Endothelial cell of umbilical vein (primary cell): ENCODE results near the gene MYRFL. TPM values are rescaled to one million over a fixed set of nuclear protein-coding genes. Genes with fewer than 3 reads are reported as not detected.

Source experiments
- BruUV-seq: library from RNA; stranded (reverse); fragments of 400-500 nt; replicated peaks from 2 replicates; lab custom pipeline; 2021; lab: Mats Ljungman, UMichigan
- CTCF ChIA-PET: fragments of 300-600, 350-600 bp; sonication (Branson Sonifier 250); formaldehyde crosslinking; loops from one replicate; lab custom pipeline; 2021; ENCODE audit warnings: antibody characterized with exemption, inconsistent platforms; lab: Charles Lee
- POLR2A ChIA-PET: fragments of 300-600, 350-600 bp; sonication (Branson Sonifier 250); formaldehyde crosslinking; loops from one replicate; lab custom pipeline; 2021; ENCODE audit warnings: antibody characterized with exemption, inconsistent platforms; lab: Charles Lee
- DNase-seq: peaks from one replicate; pipeline ENCODE4 v3.0.0-alpha.2; 2011; ENCODE audit warnings: low read depth, low spot score
- FAIRE-seq: peaks from 2 replicates; lab custom pipeline; 2011; peaks lifted over from hg19 to GRCh38; lab: Jason Lieb, UNC
- H2AFZ ChIP-seq: 2 replicates; pipeline ENCODE4 v1.6.0; 2012; ENCODE audit warnings: low read depth, low read length, control low read depth, inconsistent platforms
- H3K27ac ChIP-seq: 2 replicates; pipeline ENCODE4 v1.5.1; 2011; ENCODE audit warnings: low read depth, mild to moderate bottlenecking, control low read depth, low read length, moderate library complexity; ENCODE audit not compliant: insufficient read depth
- H3K27me3 ChIP-seq, 2 experiments: 2 replicates each; pipeline versions ENCODE4 v1.6.0 to v1.6.1; 2011; ENCODE audit warnings: low read length in 2 of 2, mixed read lengths in 1 of 2; ENCODE audit not compliant: control insufficient read depth in 2 of 2, insufficient read depth in 2 of 2
- H3K36me3 ChIP-seq, 2 experiments: 2 replicates in 1 of 2; 3 replicates in 1 of 2; pipeline ENCODE4 v1.5.1; 2011; ENCODE audit warnings: low read length in 2 of 2, mild to moderate bottlenecking in 1 of 2, moderate library complexity in 1 of 2; ENCODE audit not compliant: control insufficient read depth in 2 of 2, insufficient read depth in 2 of 2; ENCODE audit errors: extremely low read depth in 1 of 2
- H3K4me1 ChIP-seq: 3 replicates; pipeline ENCODE4 v1.5.1; 2011; ENCODE audit warnings: mild to moderate bottlenecking, low read length; ENCODE audit not compliant: control insufficient read depth, insufficient read depth; ENCODE audit errors: extremely low read depth
- H3K4me2 ChIP-seq: 2 replicates; pipeline ENCODE4 v1.6.1; 2011; ENCODE audit warnings: low read length, control low read depth, mixed read lengths; ENCODE audit not compliant: insufficient read depth
- H3K4me3 ChIP-seq, 3 experiments: fragments of 200-600 bp in 1 of 3; sonication (generic), shearing (Covaris generic) in 1 of 3; replicated peaks in 1 of 3; 2 replicates each; pipeline ENCODE4 v1.5.1; 2011 to 2016; ENCODE audit warnings: control low read depth in 3 of 3, low read length in 3 of 3, mild to moderate bottlenecking in 2 of 3, inconsistent platforms in 1 of 3, low read depth in 1 of 3, moderate library complexity in 1 of 3; ENCODE audit not compliant: insufficient read depth in 1 of 3
- H3K79me2 ChIP-seq: 2 replicates; pipeline ENCODE4 v1.6.0; 2012; ENCODE audit warnings: low read length, inconsistent platforms; ENCODE audit not compliant: control insufficient read depth, insufficient read depth
- H3K9ac ChIP-seq: replicated peaks from 2 replicates; pipeline ENCODE3; 2011; ENCODE audit warnings: low read length, control low read depth; ENCODE audit not compliant: insufficient read depth; ENCODE audit errors: extremely low read depth
- H3K9me1 ChIP-seq: replicated peaks from 3 replicates; pipeline ENCODE4 v1.6.0; 2011; ENCODE audit warnings: mild to moderate bottlenecking, low read length; ENCODE audit not compliant: control insufficient read depth, insufficient read depth; ENCODE audit errors: extremely low read depth
- H3K9me3 ChIP-seq: replicated peaks from 2 replicates; pipeline ENCODE4 v1.5.1; 2012; ENCODE audit warnings: low read length, inconsistent platforms; ENCODE audit not compliant: control insufficient read depth, insufficient read depth
- H4K20me1 ChIP-seq: replicated peaks from 2 replicates; pipeline ENCODE3; 2011; ENCODE audit warnings: mild to moderate bottlenecking, low read length; ENCODE audit not compliant: control insufficient read depth, insufficient read depth; ENCODE audit errors: extremely low read depth
- CTCF ChIP-seq, 2 donors: IDR thresholded peaks; 1 replicate in 1 of 2; 2 replicates in 1 of 2; pipeline ENCODE4 v1.5.1; 2011; ENCODE audit warnings: low read length in 2 of 2, mild to moderate bottlenecking in 2 of 2, moderate library complexity in 2 of 2, control low read depth in 1 of 2, inconsistent platforms in 1 of 2, low read depth in 1 of 2; ENCODE audit not compliant: insufficient read depth in 1 of 2; ENCODE audit errors: extremely low read depth in 1 of 2
- EZH2 ChIP-seq: IDR thresholded peaks from 2 replicates; pipeline ENCODE4 v1.6.1; 2012; ENCODE audit warnings: borderline replicate concordance, low read depth, mild to moderate bottlenecking, moderate library complexity, low read length, inconsistent platforms; ENCODE audit not compliant: severe bottlenecking
- FOS ChIP-seq: IDR thresholded peaks from 2 replicates; pipeline ENCODE4 v1.6.1; 2011; ENCODE audit warnings: mild to moderate bottlenecking, low read length, moderate library complexity, borderline replicate concordance; ENCODE audit not compliant: insufficient read depth
- GATA2 ChIP-seq: IDR thresholded peaks from 2 replicates; pipeline ENCODE4 v1.7.0; 2011; ENCODE audit warnings: low read depth, mild to moderate bottlenecking, moderate library complexity, mixed read lengths, low read length; ENCODE audit not compliant: insufficient read length, insufficient read depth
- JUN ChIP-seq: IDR thresholded peaks from 2 replicates; pipeline ENCODE4 v1.6.1; 2011; ENCODE audit warnings: borderline replicate concordance, low read depth; ENCODE audit not compliant: insufficient read length, insufficient read depth
- MYC ChIP-seq: IDR thresholded peaks from one replicate; pipeline ENCODE4 v1.6.1; 2011; ENCODE audit warnings: mild to moderate bottlenecking, low read depth, low read length
- POLR2A ChIP-seq: IDR thresholded peaks from 2 replicates; pipeline ENCODE4 v1.6.1; 2012; ENCODE audit warnings: low read depth, mild to moderate bottlenecking, control low read depth, low read length
- POLR2AphosphoS5 ChIP-seq: IDR thresholded peaks from 2 replicates; pipeline ENCODE4 v1.6.1; 2012; ENCODE audit warnings: low read depth, mild to moderate bottlenecking, control low read depth, low read length, moderate library complexity; ENCODE audit not compliant: insufficient read depth
- dilution Hi-C: fragments of 300-500 bp; cut with MboI; formaldehyde crosslinking; loops from one replicate; pipeline ENCODE4 v1.15.0; 2019; ENCODE audit warnings: low sequenced_read_pairs; ENCODE audit not compliant: extremely low pct_ligation_motif_present
- intact Hi-C: fragments of 100-400 bp; cut with micrococcal nuclease; formaldehyde crosslinking; loops from one replicate; pipeline ENCODE4 v1.10.0; 2022
- polyA plus RNA-seq, 4 experiments: library from polyadenylated mRNA; depleted of rRNA in 3 of 4; stranded (reverse) in 3 of 4; unstranded in 1 of 4; fragments of >200 nt; gene quantifications; 2 replicates each; pipeline versions ENCODE4 v1.2.1 to v1.2.3, GENCODE V29; 2011 to 2012; ENCODE audit warnings: missing spikeins in 1 of 4
- total RNA-seq: library from RNA; stranded (reverse); gene quantifications from 2 replicates; pipeline ENCODE4 v1.2.3, GENCODE V29; 2021
- TF ChIP-seq, protein P1 (sequence below): IDR thresholded peaks from 2 replicates; pipeline ENCODE4 v1.6.1; 2011; ENCODE audit not compliant: insufficient read depth, insufficient read length

The MYRFL gene
- total and polyA plus RNA-seq, 2 donors (not counting 3 experiments of a cell fraction or from before 2014, with no cell fraction given): not detected

- Histone ChIP-seq H3K4me3 (no peak overlapping the region), H3K4me2 (no peak overlapping the region), H3K27me3 (peaks cover 5 to 12% of the 10 kb centered on the region in 2 experiments), H3K4me1 (no peaks in the 10 kb centered on the region), H4K20me1 (no peaks in the 10 kb centered on the region), H3K79me2 (no peaks in the 10 kb centered on the region), H3K9ac (no peak overlapping the region), H3K9me1 (no peaks in the 10 kb centered on the region), H3K9me3 (no peaks in the 10 kb centered on the region), H3K36me3 (no peaks in the 10 kb centered on the region), H3K27ac (no peak overlapping the region), H2AFZ (no peak overlapping the region)
- no peak for FAIRE-seq
- TF ChIP-seq POLR2A: no peak
- TF ChIP-seq JUN: no peak
- TF ChIP-seq GATA2: no peak
- no peak for TF ChIP-seq CTCF (IDR thresholded peaks at IDR 0.05; ENCODE audit: extremely low read depth in 1 of 2, insufficient read depth in 1 of 2, low read depth in 1 of 2, low read length in 2 of 2)
- no peak for TF ChIP-seq EZH2
- TF ChIP-seq FOS: no peak
- TF ChIP-seq, protein P1, sequence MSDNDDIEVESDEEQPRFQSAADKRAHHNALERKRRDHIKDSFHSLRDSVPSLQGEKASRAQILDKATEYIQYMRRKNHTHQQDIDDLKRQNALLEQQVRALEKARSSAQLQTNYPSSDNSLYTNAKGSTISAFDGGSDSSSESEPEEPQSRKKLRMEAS: no peak
- no peak for TF ChIP-seq MYC
- TF ChIP-seq POLR2AphosphoS5: no peak
- BruUV-seq: no TSS peak
- dilution Hi-C loops: no loop called here
- ChIA-PET POLR2A (no interaction called here), CTCF (no interaction called here)
- no peak for DNase-seq
- intact Hi-C loops: no loop called here
These were observed 153.0 kb downstream of the MYRFL start for GRCh38 chr12:69978020-69978419.
